ENCODE measurements around the gene GATAD2A. TPM values are rescaled to one million over a fixed set of nuclear protein-coding genes. Genes with fewer than 3 reads are reported as not detected.
A peak's percentile ranks its signal among the peaks of the same experiment; 100 is the strongest.

GATAD2A gene
- total RNA-seq, 4 donors from 2014 or later: 45.6 to 102 (median 65.7) TPM

DNA sequence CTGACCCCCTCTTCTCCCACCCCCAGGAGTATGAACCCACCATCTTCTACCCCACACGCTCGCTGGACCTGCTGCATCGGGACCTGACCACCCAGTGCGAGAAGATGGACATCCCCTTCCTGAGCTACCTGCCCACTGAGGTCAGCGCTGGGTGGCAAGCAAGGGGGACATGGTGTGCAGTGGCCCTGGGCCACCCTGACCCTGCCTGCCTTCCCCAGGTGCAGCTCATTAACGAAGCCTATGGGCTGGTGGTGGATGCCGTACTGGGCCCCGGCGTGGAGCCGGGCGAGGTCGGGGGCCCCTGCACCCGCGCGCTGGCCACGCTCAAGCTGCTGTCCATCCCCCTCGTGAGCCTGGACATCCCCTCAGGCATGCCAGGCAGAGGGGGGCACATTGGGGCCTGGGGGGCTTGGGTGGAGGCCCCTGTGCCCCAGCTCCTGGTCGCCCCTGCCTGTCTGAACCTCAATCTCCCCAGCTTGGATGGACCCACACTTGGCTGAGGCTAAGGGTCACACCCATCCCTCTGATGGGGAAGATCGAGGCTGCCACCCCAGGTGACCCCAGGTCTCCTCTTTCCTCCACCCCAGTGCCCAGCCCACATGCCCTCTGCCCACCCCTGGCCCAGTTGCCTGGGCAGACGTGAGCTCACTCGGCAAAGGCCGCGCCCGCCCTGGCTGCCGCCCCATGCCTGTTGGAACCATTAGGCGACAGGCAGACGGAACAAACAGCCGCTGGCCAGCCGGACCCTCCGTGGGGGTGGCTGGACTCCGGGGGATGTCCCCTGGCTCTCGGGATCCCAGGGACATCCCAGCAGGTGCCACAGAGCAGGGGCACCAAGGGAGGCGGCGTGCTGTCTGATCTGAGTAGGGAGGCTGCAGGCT is 130.1 kb downstream of the GATAD2A start:
- Histone ChIP-seq H3K4me1 (peaks cover 11 to 31% (median 24%) of the 10 kb centered on the region in 4 donors), H3K27me3 (peaks cover 40% of the 10 kb centered on the region), H3K4me3 (no peak overlapping the region), H3K9me3 (no peaks in the 10 kb centered on the region), H3K27ac (no peak overlapping the region), H3K36me3 (no peaks in the 10 kb centered on the region)
- in situ Hi-C loops (cut with MboI; ENCODE audit: low pct_ligation_motif_present in 1 of 4, low pct_unique_long_range_greater_than_20kb in 1 of 4, low sequenced_read_pairs in 3 of 4) (loop anchor here (10.0 to 25.0 kb wide), 4 partner anchors 102 to 752 kb away; partner anchors contain the start of genes GMIP (in 3 of the 4) and LPAR2 (in 1 of the 4)), intact Hi-C loops (cut with DNase I; ENCODE audit: low total_unique reads) (loop anchor here (10.0 kb wide), 1 partner anchor 419 kb away; no protein-coding TSS in a partner anchor)
- no peak for DNase-seq
- WGBS, 2 donors (ENCODE audit: low coverage in 1 of 2): 79% methylated on average over 33 of the region's 34 CpGs; no CpG with 5 or more reads in 1 of the 2 donors
- TF ChIP-seq POLR2AphosphoS5 (IDR thresholded peaks at IDR 0.05) (no peak), EP300 (IDR thresholded peaks at IDR 0.05; ENCODE audit: low read depth) (no peak), POLR2A (IDR thresholded peaks at IDR 0.05) (no peak)
- TF ChIP-seq, protein P1, sequence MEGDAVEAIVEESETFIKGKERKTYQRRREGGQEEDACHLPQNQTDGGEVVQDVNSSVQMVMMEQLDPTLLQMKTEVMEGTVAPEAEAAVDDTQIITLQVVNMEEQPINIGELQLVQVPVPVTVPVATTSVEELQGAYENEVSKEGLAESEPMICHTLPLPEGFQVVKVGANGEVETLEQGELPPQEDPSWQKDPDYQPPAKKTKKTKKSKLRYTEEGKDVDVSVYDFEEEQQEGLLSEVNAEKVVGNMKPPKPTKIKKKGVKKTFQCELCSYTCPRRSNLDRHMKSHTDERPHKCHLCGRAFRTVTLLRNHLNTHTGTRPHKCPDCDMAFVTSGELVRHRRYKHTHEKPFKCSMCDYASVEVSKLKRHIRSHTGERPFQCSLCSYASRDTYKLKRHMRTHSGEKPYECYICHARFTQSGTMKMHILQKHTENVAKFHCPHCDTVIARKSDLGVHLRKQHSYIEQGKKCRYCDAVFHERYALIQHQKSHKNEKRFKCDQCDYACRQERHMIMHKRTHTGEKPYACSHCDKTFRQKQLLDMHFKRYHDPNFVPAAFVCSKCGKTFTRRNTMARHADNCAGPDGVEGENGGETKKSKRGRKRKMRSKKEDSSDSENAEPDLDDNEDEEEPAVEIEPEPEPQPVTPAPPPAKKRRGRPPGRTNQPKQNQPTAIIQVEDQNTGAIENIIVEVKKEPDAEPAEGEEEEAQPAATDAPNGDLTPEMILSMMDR (IDR thresholded peaks at IDR 0.05): no peak

- in situ Hi-C loops (cut with MboI; ENCODE audit: low pct_ligation_motif_present in 1 of 4, low pct_unique_long_range_greater_than_20kb in 1 of 4, low sequenced_read_pairs in 3 of 4): loop anchor here (10.0 to 25.0 kb wide), 4 partner anchors 100 to 750 kb away; partner anchors contain the start of genes GMIP (in 3 of the 4) and LPAR2 (in 1 of the 4)
- H3K27ac ChIP-seq: no peak overlapping the region
- peak overlapping the region in 2 of 4 donors; percentile 11 to 26 for H3K4me3 ChIP-seq
- no peak for DNase-seq
- H3K27me3 ChIP-seq: peaks cover 59% of the 10 kb centered on the region
- WGBS, 2 donors (ENCODE audit: low coverage in 1 of 2): 27 to 61% methylated on average over 8 to 52 of the region's 59 CpGs
- H3K36me3 ChIP-seq: no peaks in the 10 kb centered on the region
- no peak for TF ChIP-seq EP300 (IDR thresholded peaks at IDR 0.05; ENCODE audit: low read depth)
- TF ChIP-seq POLR2AphosphoS5 (IDR thresholded peaks at IDR 0.05): no peak
- TF ChIP-seq, protein P1 (IDR thresholded peaks at IDR 0.05): no peak
- TF ChIP-seq POLR2A (IDR thresholded peaks at IDR 0.05): no peak
- intact Hi-C loops (cut with DNase I; ENCODE audit: low total_unique reads): loop anchor here (10.0 kb wide), 1 partner anchor 417 kb away; no protein-coding TSS in a partner anchor
- H3K4me1 ChIP-seq: peaks cover 16 to 37% (median 29%) of the 10 kb centered on the region in 4 donors
- no peaks in the 10 kb centered on the region for H3K9me3 ChIP-seq
These were observed 131.9 kb downstream of the GATAD2A start for GRCh38 chr19:19537075-19538048.

- Histone ChIP-seq H3K4me1 (peaks cover 16 to 35% (median 27%) of the 10 kb centered on the region in 4 donors), H3K27ac (no peak within 1 kb of the TSS), H3K4me3 (peak within 1 kb of the TSS in 2 of 4 donors; percentile 26 to 39), H3K36me3 (no peaks in the 10 kb centered on the region), H3K9me3 (no peaks in the 10 kb centered on the region), H3K27me3 (peaks cover 66% of the 10 kb centered on the region)
- intact Hi-C loops (cut with DNase I; ENCODE audit: low total_unique reads): loop anchor here (10.0 kb wide), 1 partner anchor 417 kb away; no protein-coding TSS in a partner anchor
- in situ Hi-C loops (cut with MboI; ENCODE audit: low pct_ligation_motif_present in 1 of 4, low pct_unique_long_range_greater_than_20kb in 1 of 4, low sequenced_read_pairs in 3 of 4): loop anchor here (10.0 to 25.0 kb wide), 4 partner anchors 99 to 749 kb away; partner anchors contain the start of genes GMIP (in 3 of the 4) and LPAR2 (in 1 of the 4)
- peak; percentile 41 for DNase-seq
- WGBS, 2 donors (ENCODE audit: low coverage in 1 of 2): 10% methylated on average over 17 of the region's 56 CpGs; no CpG with 5 or more reads in 1 of the 2 donors
- TF ChIP-seq POLR2AphosphoS5 (IDR thresholded peaks at IDR 0.05) (no peak), POLR2A (IDR thresholded peaks at IDR 0.05) (no peak), EP300 (IDR thresholded peaks at IDR 0.05; ENCODE audit: low read depth) (no peak)
- TF ChIP-seq, protein P1 (IDR thresholded peaks at IDR 0.05): no peak
These were observed 132.7 kb downstream of the GATAD2A start, which contains the start of gene CILP2 for GRCh38 chr19:19538061-19538784. Gene CILP2 (plus strand): TSS chr19:19538265. CDS start chr19:19538350, 85 bp downstream.

Measured in transverse colon (tissue), 4 donors.